Stimulated activated naive CD8-positive, alpha-beta T cell treated with anti-CD3 and anti-CD28 coated beads, Interleukin-15, amount 100 ng/mL, for 72 hours (primary cell): Measurements from ENCODE around the gene RTN1.
A peak's percentile ranks its signal among the peaks of the same experiment; 100 is the strongest.

ENCODE experiments used
- ATAC-seq: fragments of 150-1000 bp; cut with Tn5 transposase; 2 replicates; pipeline ENCODE4 v1.10.0; 2021; ENCODE audit warnings: mild to moderate bottlenecking, moderate library complexity
- DNase-seq, 2 donors: peaks; one replicate each; pipeline ENCODE4 v3.0.0; 2021 to 2022
- H3K27ac Mint-ChIP-seq, 2 donors: one replicate each; pipeline ENCODE4 v1.8.0; 2022; ENCODE audit warnings: mild to moderate bottlenecking in 2 of 2, mixed read lengths in 2 of 2, moderate library complexity in 2 of 2
- H3K27me3 Mint-ChIP-seq: one replicate; pipeline ENCODE4 v1.8.0; 2022; ENCODE audit warnings: mixed read lengths
- H3K4me1 Mint-ChIP-seq: one replicate; pipeline ENCODE4 v1.8.0; 2022; ENCODE audit warnings: mild to moderate bottlenecking, mixed read lengths
- H3K4me3 Mint-ChIP-seq, 2 donors: one replicate each; pipeline ENCODE4 v1.8.0; 2022; ENCODE audit warnings: mild to moderate bottlenecking in 2 of 2, mixed read lengths in 2 of 2, moderate library complexity in 1 of 2
- H3K9me3 Mint-ChIP-seq, 2 donors: one replicate each; pipeline ENCODE4 v1.8.0; 2022; ENCODE audit warnings: mixed read lengths in 2 of 2

RTN1 gene

GRCh38 chr14:59870277-59871165 is at the start of gene RTN1:
TSS of gene RTN1 (minus strand) at chr14:59870776. CDS start at chr14:59870630, 146 bp downstream.
- Mint-ChIP-seq H3K9me3 (peaks cover 0 to 6% of the 10 kb centered on the region in 2 donors), H3K27me3 (peaks cover 67% of the 10 kb centered on the region), H3K4me3 (peak within 1 kb of the TSS; percentile 88 to 91), H3K27ac (no peak within 1 kb of the TSS), H3K4me1 (peaks cover 13% of the 10 kb centered on the region)
- peak; percentile 83 for ATAC-seq
- DNase-seq, result peak; percentile 11 to 19

- peaks cover 17% of the 10 kb centered on the region for H3K27me3 Mint-ChIP-seq
- peak overlapping the region; percentile 55 to 90 for H3K4me3 Mint-ChIP-seq
- H3K4me1 Mint-ChIP-seq, result peaks cover 11% of the 10 kb centered on the region
- H3K9me3 Mint-ChIP-seq, result no peaks in the 10 kb centered on the region
- ATAC-seq, result peak; percentile 41
- H3K27ac Mint-ChIP-seq, result peak overlapping the region in 1 of 2 donors; percentile 70
- peak in 1 of 2 donors; percentile 9 for DNase-seq
Measured at GRCh38 chr14:59920378-59920683, 49.8 kb upstream of the RTN1 start.

- Mint-ChIP-seq H3K4me1 (peaks cover 11% of the 10 kb centered on the region), H3K27ac (peak within 1 kb of the TSS; percentile 43 to 75), H3K4me3 (peak within 1 kb of the TSS; percentile 81 to 90), H3K9me3 (no peaks in the 10 kb centered on the region), H3K27me3 (peaks cover 17% of the 10 kb centered on the region)
- ATAC-seq (peak; percentile 61), DNase-seq (peak; percentile 10 to 29)
Measured at GRCh38 chr14:59919570-59920377, 49.2 kb upstream of the RTN1 start, which contains the start of gene LRRC9. TSS of gene LRRC9 (plus strand) at chr14:59920144.

GRCh38 chr14:59918824-59919569 is 48.4 kb upstream of the RTN1 start:
- Mint-ChIP-seq H3K4me1 (peaks cover 11% of the 10 kb centered on the region), H3K27me3 (peaks cover 17% of the 10 kb centered on the region), H3K9me3 (no peaks in the 10 kb centered on the region), H3K27ac (peak overlapping the region in 1 of 2 donors; percentile 75), H3K4me3 (peak overlapping the region; percentile 81 to 90)
- peak in 1 of 2 donors; percentile 32 for DNase-seq
- peak; percentile 81 for ATAC-seq

GRCh38 chr14:59913187-59913586 is 42.6 kb upstream of the RTN1 start:
- peaks cover 26% of the 10 kb centered on the region for H3K27me3 Mint-ChIP-seq
- ATAC-seq (no peak), DNase-seq (no peak)
- H3K9me3 Mint-ChIP-seq, result no peaks in the 10 kb centered on the region
- no peak overlapping the region for H3K27ac Mint-ChIP-seq
- H3K4me3 Mint-ChIP-seq, result no peak overlapping the region
- H3K4me1 Mint-ChIP-seq, result no peaks in the 10 kb centered on the region

- Mint-ChIP-seq H3K4me1 (no peaks in the 10 kb centered on the region), H3K9me3 (no peaks in the 10 kb centered on the region), H3K4me3 (no peak overlapping the region), H3K27ac (no peak overlapping the region), H3K27me3 (peaks cover 26% of the 10 kb centered on the region)
- ATAC-seq, result no peak
- no peak for DNase-seq
Measured at GRCh38 chr14:59912443-59912842, 41.9 kb upstream of the RTN1 start.

- Mint-ChIP-seq H3K4me3 (no peak overlapping the region), H3K4me1 (no peaks in the 10 kb centered on the region), H3K9me3 (no peaks in the 10 kb centered on the region), H3K27ac (no peak overlapping the region), H3K27me3 (peaks cover 16% of the 10 kb centered on the region)
- DNase-seq (no peak), ATAC-seq (no peak)
Measured at GRCh38 chr14:59905188-59905587, 34.6 kb upstream of the RTN1 start.

GRCh38 chr14:59904184-59904583 is 33.6 kb upstream of the RTN1 start:
- Mint-ChIP-seq H3K9me3 (no peaks in the 10 kb centered on the region), H3K4me3 (no peak overlapping the region), H3K27ac (no peak overlapping the region), H3K27me3 (peaks cover 20% of the 10 kb centered on the region), H3K4me1 (no peaks in the 10 kb centered on the region)
- DNase-seq (no peak), ATAC-seq (no peak)

GRCh38 chr14:59900556-59900955 is 30.0 kb upstream of the RTN1 start:
- ATAC-seq, result no peak
- Mint-ChIP-seq H3K4me3 (no peak overlapping the region), H3K27ac (no peak overlapping the region), H3K27me3 (peaks cover 27% of the 10 kb centered on the region), H3K4me1 (no peaks in the 10 kb centered on the region), H3K9me3 (no peaks in the 10 kb centered on the region)
- DNase-seq, result no peak

GRCh38 chr14:59897757-59898383 is 27.3 kb upstream of the RTN1 start:
- Mint-ChIP-seq H3K9me3 (no peaks in the 10 kb centered on the region), H3K27me3 (peaks cover 32% of the 10 kb centered on the region), H3K27ac (no peak overlapping the region), H3K4me1 (no peaks in the 10 kb centered on the region), H3K4me3 (no peak overlapping the region)
- DNase-seq, result peak; percentile 3 to 12
- peak; percentile 42 for ATAC-seq

GRCh38 chr14:59895721-59896120 is 25.1 kb upstream of the RTN1 start:
- Mint-ChIP-seq H3K27ac (no peak overlapping the region), H3K27me3 (peaks cover 27% of the 10 kb centered on the region), H3K4me3 (no peak overlapping the region), H3K4me1 (no peaks in the 10 kb centered on the region), H3K9me3 (no peaks in the 10 kb centered on the region)
- ATAC-seq, result no peak
- DNase-seq, result no peak

- no peaks in the 10 kb centered on the region for H3K4me1 Mint-ChIP-seq
- DNase-seq, result no peak
- H3K9me3 Mint-ChIP-seq, result no peaks in the 10 kb centered on the region
- H3K4me3 Mint-ChIP-seq, result no peak overlapping the region
- H3K27ac Mint-ChIP-seq, result no peak overlapping the region
- no peak for ATAC-seq
- peaks cover 25% of the 10 kb centered on the region for H3K27me3 Mint-ChIP-seq
Measured at GRCh38 chr14:59890676-59891075, 20.1 kb upstream of the RTN1 start.

GRCh38 chr14:59882957-59883356 is 12.4 kb upstream of the RTN1 start:
- peaks cover 40% of the 10 kb centered on the region for H3K27me3 Mint-ChIP-seq
- DNase-seq (no peak), ATAC-seq (no peak)
- H3K27ac Mint-ChIP-seq, result no peak overlapping the region
- no peak overlapping the region for H3K4me3 Mint-ChIP-seq
- peaks cover 0 to 18% of the 10 kb centered on the region in 2 donors for H3K9me3 Mint-ChIP-seq
- H3K4me1 Mint-ChIP-seq, result no peaks in the 10 kb centered on the region

- Mint-ChIP-seq H3K9me3 (peaks cover 0 to 6% of the 10 kb centered on the region in 2 donors), H3K27me3 (peaks cover 64% of the 10 kb centered on the region), H3K4me3 (peak overlapping the region; percentile 88 to 91), H3K4me1 (peaks cover 13% of the 10 kb centered on the region), H3K27ac (no peak overlapping the region)
- DNase-seq (no peak), ATAC-seq (peak; percentile 34)
Measured at GRCh38 chr14:59871166-59871495, 555 bp upstream of the RTN1 start.
